ENCODE measurements around the gene RBM42. TPM values are rescaled to one million over a fixed set of nuclear protein-coding genes. Genes with fewer than 3 reads are reported as not detected.

The RBM42 gene
- total RNA-seq, 1 experiment from 2014 or later = 180 TPM

DNA sequence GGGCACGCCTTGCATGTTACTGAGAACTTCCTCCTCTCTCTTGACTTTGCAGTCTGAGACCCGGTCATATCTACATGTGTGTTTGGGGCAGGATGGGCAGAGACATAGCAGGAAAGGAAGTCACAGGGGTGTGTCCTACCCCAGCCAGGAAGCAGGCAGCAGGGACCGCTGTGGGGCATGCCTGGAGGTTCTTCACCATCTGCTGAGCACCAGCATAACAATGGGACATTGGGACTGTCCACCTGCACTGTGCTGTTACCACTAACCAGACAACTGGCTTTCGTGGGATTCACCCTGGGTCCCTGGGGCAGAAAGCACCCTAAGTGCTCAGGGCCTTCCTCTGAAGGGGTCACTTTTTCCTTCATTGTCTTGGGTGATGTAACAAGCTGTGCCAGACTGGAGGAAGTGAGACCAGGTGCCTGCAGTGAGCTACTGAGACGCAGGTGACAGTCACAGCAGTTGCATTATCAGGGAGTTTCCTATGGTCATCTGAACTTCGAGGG, 18.9 kb upstream of the RBM42 start:
- no peaks in the 10 kb centered on the region for H3K36me3 ChIP-seq (ENCODE audit: control insufficient read depth, insufficient read depth, low read length)
- ChIA-PET POLR2A (no interaction called here), CTCF (no interaction called here)
- intact Hi-C loops (cut with micrococcal nuclease; ENCODE audit: unreplicated experiment) = no loop called here
- no peaks in the 10 kb centered on the region for H3K27me3 ChIP-seq (ENCODE audit: control insufficient read depth, insufficient read depth, low read length)
- no peak overlapping the region for H3K4me3 ChIP-seq (ENCODE audit: low read depth in 2 of 2, low read length in 2 of 2)
- no peaks in the 10 kb centered on the region; the same call in 1 of the 2 replicates for H3K9me3 ChIP-seq (ENCODE audit: control insufficient read depth, insufficient read depth, low read depth, low read length)
- H3K27ac ChIP-seq (ENCODE audit: low read length) = no peak overlapping the region
- BruUV-seq (replicated peaks) = no TSS peak
- no peak for ATAC-seq
- H3K4me1 ChIP-seq (ENCODE audit: control insufficient read depth, insufficient read depth, low read length) = no peaks in the 10 kb centered on the region
- in situ Hi-C loops (cut with HindIII; ENCODE audit: low pct_unique_long_range_greater_than_20kb, low sequenced_read_pairs) = no loop called here
- no peak for DNase-seq (ENCODE audit: low read depth, low spot score)
- no peak for TF ChIP-seq CTCF (IDR thresholded peaks at IDR 0.05)
- TF ChIP-seq SIN3A (IDR thresholded peaks at IDR 0.05; ENCODE audit: borderline replicate concordance, insufficient read depth, low read depth, low read length) = no peak
- no peak for TF ChIP-seq REST (IDR thresholded peaks at IDR 0.05; ENCODE audit: insufficient read depth in 1 of 2, low read depth in 2 of 2, low read length in 1 of 2)
- TF ChIP-seq TCF7L2 (IDR thresholded peaks at IDR 0.05; ENCODE audit: low read depth, low read length) = no peak
- no peak for TF ChIP-seq POLR2AphosphoS5 (IDR thresholded peaks at IDR 0.05; ENCODE audit: low read depth, low read length)

DNA sequence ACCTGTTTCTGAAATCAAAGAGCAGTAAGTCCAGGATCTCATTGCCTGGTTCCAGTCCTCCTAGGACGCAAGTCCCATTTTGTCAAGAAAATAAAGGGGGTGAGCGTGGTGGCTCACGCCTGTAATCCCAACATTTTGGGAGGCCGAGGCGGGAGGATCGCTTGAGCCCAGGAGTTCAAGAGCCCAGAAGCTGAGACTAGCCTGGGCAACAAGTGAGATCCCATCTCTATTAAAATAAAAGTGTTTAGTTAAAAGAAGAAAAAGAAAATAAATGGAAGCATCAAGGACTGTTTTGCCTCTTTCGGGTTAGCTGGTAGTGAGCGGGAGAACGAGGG, 16.6 kb upstream of the RBM42 start:
- intact Hi-C loops (cut with micrococcal nuclease; ENCODE audit: unreplicated experiment) (no loop called here), in situ Hi-C loops (cut with HindIII; ENCODE audit: low pct_unique_long_range_greater_than_20kb, low sequenced_read_pairs) (no loop called here)
- Histone ChIP-seq H3K36me3 (ENCODE audit: control insufficient read depth, insufficient read depth, low read length) (no peaks in the 10 kb centered on the region), H3K9me3 (ENCODE audit: control insufficient read depth, insufficient read depth, low read depth, low read length) (no peaks in the 10 kb centered on the region; the same call in 1 of the 2 replicates), H3K27me3 (ENCODE audit: control insufficient read depth, insufficient read depth, low read length) (no peaks in the 10 kb centered on the region), H3K27ac (ENCODE audit: low read length) (peak overlapping the region; percentile 80), H3K4me3 (ENCODE audit: low read depth in 2 of 2, low read length in 2 of 2) (peak overlapping the region; percentile 71 to 75), H3K4me1 (ENCODE audit: control insufficient read depth, insufficient read depth, low read length) (no peaks in the 10 kb centered on the region)
- POLR2A ChIA-PET = no interaction called here
- ATAC-seq = peak; percentile 12
- no peak for TF ChIP-seq SIN3A (IDR thresholded peaks at IDR 0.05; ENCODE audit: borderline replicate concordance, insufficient read depth, low read depth, low read length)
- no peak for TF ChIP-seq REST (IDR thresholded peaks at IDR 0.05; ENCODE audit: insufficient read depth in 1 of 2, low read depth in 2 of 2, low read length in 1 of 2)
- CTCF ChIA-PET = no interaction called here
- no TSS peak for BruUV-seq (replicated peaks)
- no peak for DNase-seq (ENCODE audit: low read depth, low spot score)
